ENCODE results near the gene ABCG4. TPM values are rescaled to one million over a fixed set of nuclear protein-coding genes. Genes with fewer than 3 reads are reported as not detected.

ABCG4 gene
- total and polyA plus RNA-seq, 2 of the 8 experiments (the other 6 are each of a cell fraction or from before 2014, with no cell fraction given): 1.8 to 2.3 TPM

GRCh38 chr11:119196833-119197483 is 48.1 kb downstream of the ABCG4 start (continued):
- TF ChIP-seq SP4 (IDR thresholded peaks at IDR 0.05; ENCODE audit: low read length) (no peak), CBX5 (IDR thresholded peaks at IDR 0.05; ENCODE audit: low read depth, low read length) (no peak)
- TF ChIP-seq, protein P1, sequence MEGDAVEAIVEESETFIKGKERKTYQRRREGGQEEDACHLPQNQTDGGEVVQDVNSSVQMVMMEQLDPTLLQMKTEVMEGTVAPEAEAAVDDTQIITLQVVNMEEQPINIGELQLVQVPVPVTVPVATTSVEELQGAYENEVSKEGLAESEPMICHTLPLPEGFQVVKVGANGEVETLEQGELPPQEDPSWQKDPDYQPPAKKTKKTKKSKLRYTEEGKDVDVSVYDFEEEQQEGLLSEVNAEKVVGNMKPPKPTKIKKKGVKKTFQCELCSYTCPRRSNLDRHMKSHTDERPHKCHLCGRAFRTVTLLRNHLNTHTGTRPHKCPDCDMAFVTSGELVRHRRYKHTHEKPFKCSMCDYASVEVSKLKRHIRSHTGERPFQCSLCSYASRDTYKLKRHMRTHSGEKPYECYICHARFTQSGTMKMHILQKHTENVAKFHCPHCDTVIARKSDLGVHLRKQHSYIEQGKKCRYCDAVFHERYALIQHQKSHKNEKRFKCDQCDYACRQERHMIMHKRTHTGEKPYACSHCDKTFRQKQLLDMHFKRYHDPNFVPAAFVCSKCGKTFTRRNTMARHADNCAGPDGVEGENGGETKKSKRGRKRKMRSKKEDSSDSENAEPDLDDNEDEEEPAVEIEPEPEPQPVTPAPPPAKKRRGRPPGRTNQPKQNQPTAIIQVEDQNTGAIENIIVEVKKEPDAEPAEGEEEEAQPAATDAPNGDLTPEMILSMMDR (IDR thresholded peaks at IDR 0.05; ENCODE audit: control extremely low read depth in 1 of 3, insufficient read depth in 1 of 3, low read depth in 1 of 3, low read length in 3 of 3): peak in 2 of 3 experiments; percentile 87; a peak in 3 of 4 replicates

Measured in H1 (cell line).